ENCODE results near the gene SYCP2L. TPM values are rescaled to one million over a fixed set of nuclear protein-coding genes. Genes with fewer than 3 reads are reported as not detected.

Gene SYCP2L
- total and polyA plus RNA-seq, 2 donors (not counting 3 experiments of a cell fraction or from before 2014, with no cell fraction given), result not detected

DNA sequence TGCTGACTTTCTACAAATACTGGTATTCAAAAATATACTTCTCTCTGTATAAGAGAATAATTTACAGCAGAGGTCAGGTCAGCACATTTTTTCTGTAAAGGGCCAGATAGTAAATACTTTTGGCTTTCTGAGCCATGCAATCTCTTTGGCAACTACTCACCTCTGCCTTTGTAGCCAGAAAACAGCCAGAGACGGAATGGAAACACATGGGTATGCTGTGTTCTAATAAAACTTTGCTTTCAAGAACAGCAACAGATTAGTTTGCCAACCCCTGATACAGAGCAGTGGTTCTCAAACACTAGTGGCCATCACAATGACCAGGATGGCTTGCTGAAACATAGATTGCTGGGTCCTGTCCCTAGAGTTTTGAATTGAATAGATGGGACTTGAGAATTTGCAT lies 46.3 kb downstream of the SYCP2L start:
- dilution Hi-C loops (cut with MboI; ENCODE audit: extremely low pct_ligation_motif_present, low sequenced_read_pairs), result no loop called here
- CTCF ChIA-PET, result interaction anchor here (1.7 kb wide), 1 partner anchor 21 kb away, joined by 6 read pairs; no protein-coding TSS in a partner anchor

More for the DNA sequence above, 46.3 kb downstream of the SYCP2L start:
- no TSS peak for BruUV-seq (replicated peaks)
- Histone ChIP-seq H3K9me3 (replicated peaks; ENCODE audit: control insufficient read depth, insufficient read depth, low read length) (no peaks in the 10 kb centered on the region), H3K9me1 (replicated peaks; ENCODE audit: control insufficient read depth, extremely low read depth, insufficient read depth, low read length) (no peaks in the 10 kb centered on the region), H3K27ac (ENCODE audit: insufficient read depth, low read depth, low read length) (no peak overlapping the region), H2AFZ (ENCODE audit: low read depth, low read length) (no peak overlapping the region), H3K79me2 (ENCODE audit: control insufficient read depth, insufficient read depth, low read length) (no peaks in the 10 kb centered on the region), H3K36me3 (ENCODE audit: control insufficient read depth in 2 of 2, extremely low read depth in 1 of 2, insufficient read depth in 2 of 2, low read length in 2 of 2) (no peaks in the 10 kb centered on the region), H3K4me3 (replicated peaks in 1 of 3; ENCODE audit: insufficient read depth in 1 of 3, low read depth in 1 of 3, low read length in 3 of 3) (no peak overlapping the region), H3K4me2 (ENCODE audit: insufficient read depth, low read length) (no peak overlapping the region), H4K20me1 (replicated peaks; ENCODE audit: control insufficient read depth, extremely low read depth, insufficient read depth, low read length) (no peaks in the 10 kb centered on the region), H3K4me1 (ENCODE audit: control insufficient read depth, extremely low read depth, insufficient read depth, low read length) (no peaks in the 10 kb centered on the region), H3K27me3 (ENCODE audit: control insufficient read depth in 2 of 2, insufficient read depth in 2 of 2, low read length in 2 of 2) (peaks cover 0 to 2% of the 10 kb centered on the region in 2 experiments), H3K9ac (replicated peaks; ENCODE audit: extremely low read depth, insufficient read depth, low read length) (no peak overlapping the region)
- TF ChIP-seq, protein P1, sequence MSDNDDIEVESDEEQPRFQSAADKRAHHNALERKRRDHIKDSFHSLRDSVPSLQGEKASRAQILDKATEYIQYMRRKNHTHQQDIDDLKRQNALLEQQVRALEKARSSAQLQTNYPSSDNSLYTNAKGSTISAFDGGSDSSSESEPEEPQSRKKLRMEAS (IDR thresholded peaks at IDR 0.05; ENCODE audit: insufficient read depth, insufficient read length), result no peak
- no peak for TF ChIP-seq JUN (IDR thresholded peaks at IDR 0.05; ENCODE audit: borderline replicate concordance, insufficient read depth, insufficient read length, low read depth)
- no peak for TF ChIP-seq EZH2 (IDR thresholded peaks at IDR 0.05; ENCODE audit: borderline replicate concordance, low read depth, low read length, severe bottlenecking)
- TF ChIP-seq POLR2AphosphoS5 (IDR thresholded peaks at IDR 0.05; ENCODE audit: insufficient read depth, low read depth, low read length), result no peak
- no peak for TF ChIP-seq POLR2A (IDR thresholded peaks at IDR 0.05; ENCODE audit: low read depth, low read length)
- TF ChIP-seq FOS (IDR thresholded peaks at IDR 0.05; ENCODE audit: borderline replicate concordance, insufficient read depth, low read length), result no peak
- TF ChIP-seq MYC (IDR thresholded peaks at IDR 0.05; ENCODE audit: low read depth, low read length), result no peak
- TF ChIP-seq, protein P2, sequence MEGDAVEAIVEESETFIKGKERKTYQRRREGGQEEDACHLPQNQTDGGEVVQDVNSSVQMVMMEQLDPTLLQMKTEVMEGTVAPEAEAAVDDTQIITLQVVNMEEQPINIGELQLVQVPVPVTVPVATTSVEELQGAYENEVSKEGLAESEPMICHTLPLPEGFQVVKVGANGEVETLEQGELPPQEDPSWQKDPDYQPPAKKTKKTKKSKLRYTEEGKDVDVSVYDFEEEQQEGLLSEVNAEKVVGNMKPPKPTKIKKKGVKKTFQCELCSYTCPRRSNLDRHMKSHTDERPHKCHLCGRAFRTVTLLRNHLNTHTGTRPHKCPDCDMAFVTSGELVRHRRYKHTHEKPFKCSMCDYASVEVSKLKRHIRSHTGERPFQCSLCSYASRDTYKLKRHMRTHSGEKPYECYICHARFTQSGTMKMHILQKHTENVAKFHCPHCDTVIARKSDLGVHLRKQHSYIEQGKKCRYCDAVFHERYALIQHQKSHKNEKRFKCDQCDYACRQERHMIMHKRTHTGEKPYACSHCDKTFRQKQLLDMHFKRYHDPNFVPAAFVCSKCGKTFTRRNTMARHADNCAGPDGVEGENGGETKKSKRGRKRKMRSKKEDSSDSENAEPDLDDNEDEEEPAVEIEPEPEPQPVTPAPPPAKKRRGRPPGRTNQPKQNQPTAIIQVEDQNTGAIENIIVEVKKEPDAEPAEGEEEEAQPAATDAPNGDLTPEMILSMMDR (IDR thresholded peaks at IDR 0.05; ENCODE audit: extremely low read depth in 1 of 2, insufficient read depth in 1 of 2, low read depth in 1 of 2, low read length in 2 of 2), result no peak
- TF ChIP-seq GATA2 (IDR thresholded peaks at IDR 0.05; ENCODE audit: insufficient read depth, insufficient read length, low read depth, low read length), result no peak
- intact Hi-C loops (cut with micrococcal nuclease), result no loop called here
- POLR2A ChIA-PET, result no interaction called here
- FAIRE-seq (no peak), DNase-seq (ENCODE audit: low read depth, low spot score) (no peak)
